ENCODE results near the gene LCE3E.

The LCE3E gene

DNA sequence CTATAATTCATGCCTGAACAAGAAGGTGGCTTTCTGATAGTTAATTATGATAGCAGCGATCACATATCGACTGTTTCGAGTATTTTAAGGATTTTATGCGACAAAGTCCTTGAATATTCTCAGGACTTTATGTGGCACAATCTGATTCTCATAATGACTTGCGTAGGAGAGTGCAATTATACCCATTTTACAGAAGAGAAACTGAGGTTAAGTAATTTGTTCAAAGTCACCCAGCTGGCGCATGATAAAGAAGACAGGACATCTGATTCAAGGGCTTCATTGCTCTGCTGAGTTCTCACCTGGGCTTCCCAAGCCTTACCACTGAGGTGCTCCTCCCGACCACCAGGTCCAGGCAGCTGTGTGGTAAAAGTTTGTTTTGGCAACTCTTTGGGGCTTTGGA is 50.5 kb downstream of the LCE3E start:
- DNase-seq (ENCODE audit: low spot score) = no peak

Measured in iPS-NIHi11 (cell line).